Esophagus squamous epithelium (tissue), 4 donors: Measurements from ENCODE around the gene OAT.

Source experiments
- CTCF ChIP-seq, 6 experiments: fragments of 450-650 bp in 4 of 6; fragments of 200-600 bp in 2 of 6; sonication (generic) in 2 of 6; IDR thresholded peaks; one replicate each; pipeline ENCODE4 v1.5.1; 2016 to 2019; ENCODE audit warnings: antibody characterized with exemption in 6 of 6, mild to moderate bottlenecking in 4 of 6, moderate library complexity in 4 of 6
- POLR2A ChIP-seq, 4 donors: fragments of 450-650 bp; IDR thresholded peaks; one replicate each; pipeline ENCODE4 v1.6.1; 2017; ENCODE audit warnings: antibody characterized with exemption in 4 of 4, mild to moderate bottlenecking in 4 of 4, moderate library complexity in 3 of 4

GRCh38 chr10:124348801-124349200, 69.9 kb downstream of the OAT start:
- TF ChIP-seq CTCF (IDR thresholded peaks at IDR 0.05), result no peak
- no peak for TF ChIP-seq POLR2A (IDR thresholded peaks at IDR 0.05)
